Stimulated activated CD4-positive, alpha-beta T cell treated with anti-CD3 and anti-CD28 coated beads, Interleukin-1b, Interleukin-23, amount 100 ng/mL, for 24 hours (primary cell): ENCODE measurements around the gene CREB3L2.
"Not testable (repeated sequence)": the region's sequence is repeated elsewhere in the genome, so short reads cannot be mapped to it uniquely, and the experiment has no call there.

Source experiments
- DNase-seq, 4 experiments: peaks; one replicate each; pipeline ENCODE4 v3.0.0-alpha.2; 2020; ENCODE audit warnings: low read depth in 4 of 4, low spot score in 1 of 4

CREB3L2 gene

DNA sequence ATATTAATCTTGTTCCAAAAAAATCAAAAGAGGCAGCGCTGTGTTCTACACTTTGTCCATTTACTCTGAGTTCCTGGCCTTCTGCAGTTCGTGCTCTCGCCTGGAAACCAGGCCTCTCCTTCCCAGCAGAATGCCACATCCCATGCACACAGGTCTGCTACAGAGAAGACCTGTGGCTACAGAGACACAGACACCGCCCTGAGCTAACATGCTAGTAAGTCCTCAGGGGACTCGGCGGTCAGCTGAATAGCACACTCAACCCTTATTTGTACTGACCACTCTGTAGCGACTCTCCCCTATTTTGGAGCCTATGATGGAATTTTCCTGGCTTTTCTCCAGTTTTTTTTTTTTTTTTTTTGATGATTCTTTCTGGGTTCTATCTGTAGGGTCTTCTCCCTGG is 12.8 kb downstream of the CREB3L2 start:
- no peak for DNase-seq

DNA sequence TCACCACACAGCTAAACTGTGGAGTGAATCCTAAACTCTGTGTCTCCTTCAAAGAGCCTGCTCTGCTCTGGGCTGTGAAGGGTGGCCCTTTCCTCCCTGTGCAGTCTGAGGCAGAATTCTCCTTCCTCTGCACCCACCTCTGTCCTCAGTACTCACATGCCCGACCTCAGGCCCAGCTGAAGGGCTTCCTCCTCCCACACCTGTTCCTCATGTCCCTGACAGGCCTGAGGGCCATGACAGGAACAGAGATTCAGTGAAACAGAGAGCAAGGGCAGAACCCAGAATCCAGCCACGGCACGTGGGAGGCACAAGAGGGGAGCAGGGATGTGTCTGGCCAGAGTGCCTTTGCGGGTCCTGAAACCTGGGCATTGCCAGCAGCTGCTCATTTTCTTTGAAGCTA is 13.9 kb downstream of the CREB3L2 start:
- no peak for DNase-seq

- no peak for DNase-seq
These were observed 14.3 kb downstream of the CREB3L2 start for GRCh38 chr7:137987563-137987962.

DNA sequence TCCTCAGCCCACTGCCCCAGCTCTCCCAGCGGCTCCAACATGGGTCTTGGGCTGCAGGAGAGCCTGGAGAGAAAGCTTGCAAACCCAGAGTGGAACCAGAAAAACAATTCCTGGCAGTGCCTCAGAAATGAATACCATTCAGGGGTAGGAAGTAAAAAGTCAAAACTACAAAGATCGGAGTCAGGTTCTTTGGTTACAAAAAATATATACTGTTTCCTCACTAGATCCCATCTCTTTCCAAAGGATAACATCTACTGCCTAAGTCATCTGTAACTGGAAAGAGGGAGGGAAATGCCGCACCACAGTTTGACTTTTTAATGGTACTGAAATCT is 14.9 kb downstream of the CREB3L2 start:
- DNase-seq: no peak

DNA sequence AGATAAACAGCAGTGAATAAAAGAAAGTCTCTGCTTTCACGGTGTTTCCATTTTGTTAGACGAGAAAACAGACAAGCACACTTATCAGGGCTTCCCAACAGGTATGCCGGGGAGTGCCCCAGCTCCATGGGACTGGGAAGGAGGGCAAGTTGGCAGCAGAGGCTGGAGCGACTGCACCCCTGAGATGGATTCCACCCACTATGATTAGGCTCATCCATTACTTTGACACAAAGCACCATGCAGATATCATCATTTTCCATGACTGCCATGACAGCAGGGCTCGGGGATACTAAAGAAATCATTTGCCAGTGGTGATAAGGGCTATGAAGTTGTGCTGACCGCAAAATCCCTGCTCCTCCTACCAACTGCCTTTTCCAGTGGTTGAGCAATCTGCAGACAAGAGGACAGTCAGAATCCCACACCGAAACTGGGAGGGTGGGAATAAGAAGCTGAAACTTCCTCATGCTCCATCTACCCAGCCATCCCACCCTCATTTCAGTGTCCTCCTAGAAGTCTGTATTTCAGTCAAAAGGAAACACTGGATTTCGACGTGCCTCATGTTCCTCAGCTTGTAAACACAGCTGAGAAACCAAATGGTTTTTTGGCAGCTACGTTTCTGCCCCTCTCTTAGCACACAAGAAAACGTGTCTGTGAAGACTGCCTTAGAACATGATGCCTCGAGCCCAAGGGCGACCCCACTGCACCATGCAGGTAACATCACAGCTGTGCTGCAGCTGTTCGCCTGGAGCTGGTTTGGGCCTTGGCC is 15.5 kb downstream of the CREB3L2 start:
- no peak for DNase-seq

DNA sequence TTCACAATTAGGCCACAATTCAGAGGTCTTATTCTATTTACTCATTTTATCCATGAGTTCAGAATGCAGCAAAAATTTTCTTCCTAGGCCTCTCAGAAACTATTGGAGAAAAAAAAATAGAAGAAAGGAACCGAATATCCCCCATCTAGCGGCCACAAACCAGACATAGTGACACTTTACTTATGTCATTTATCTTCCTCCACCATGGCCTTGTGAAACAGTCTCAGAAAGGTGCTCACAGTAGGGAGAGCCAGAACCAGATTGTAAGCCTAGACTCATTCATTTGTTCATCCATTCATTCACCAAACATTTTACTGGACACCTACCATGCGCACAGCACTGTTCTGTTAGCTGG is 16.0 kb downstream of the CREB3L2 start:
- DNase-seq: no peak

- no peak for DNase-seq
These were observed 16.5 kb downstream of the CREB3L2 start for GRCh38 chr7:137985253-137985896.

DNA sequence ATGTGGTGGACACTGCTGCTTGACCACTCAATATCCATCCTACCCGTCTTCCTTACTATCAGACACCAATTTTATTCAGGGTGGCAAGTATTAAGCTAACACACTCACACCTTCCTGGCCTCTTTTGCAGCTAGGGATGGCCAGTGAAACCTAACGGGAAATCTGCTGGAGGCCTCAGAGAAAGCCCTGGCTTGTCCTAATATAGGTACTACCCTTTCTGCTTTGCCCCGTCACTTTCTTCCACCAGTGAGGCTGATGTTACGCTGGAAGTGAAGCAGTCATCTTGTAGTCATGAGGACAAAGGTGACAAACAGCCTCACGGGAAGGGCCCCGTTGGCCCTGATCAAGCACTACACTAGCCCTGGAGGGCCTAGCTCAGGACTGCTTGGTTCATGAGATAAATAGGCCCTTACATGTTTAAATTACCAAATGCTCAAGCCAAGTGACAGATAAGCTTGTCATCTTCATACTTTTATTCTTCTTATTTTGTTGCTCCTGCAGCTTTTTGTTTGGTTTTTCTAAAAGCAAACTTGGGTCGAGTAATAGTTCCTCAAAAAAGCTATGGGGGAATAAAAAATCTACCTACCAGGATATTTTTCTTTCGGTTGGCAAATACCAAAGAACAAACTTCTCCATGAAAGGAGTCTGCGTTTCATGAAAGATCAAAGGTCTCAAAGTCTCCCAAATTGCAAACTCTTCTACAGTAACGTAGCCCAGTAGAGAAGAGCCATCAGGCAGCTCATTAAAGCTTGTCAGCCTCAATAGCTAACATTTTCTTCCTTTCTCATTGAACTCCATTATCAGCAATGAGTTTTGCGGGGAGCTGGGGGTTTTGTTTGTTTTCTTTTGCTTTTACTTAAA is 17.5 kb downstream of the CREB3L2 start:
- no peak for DNase-seq

DNA sequence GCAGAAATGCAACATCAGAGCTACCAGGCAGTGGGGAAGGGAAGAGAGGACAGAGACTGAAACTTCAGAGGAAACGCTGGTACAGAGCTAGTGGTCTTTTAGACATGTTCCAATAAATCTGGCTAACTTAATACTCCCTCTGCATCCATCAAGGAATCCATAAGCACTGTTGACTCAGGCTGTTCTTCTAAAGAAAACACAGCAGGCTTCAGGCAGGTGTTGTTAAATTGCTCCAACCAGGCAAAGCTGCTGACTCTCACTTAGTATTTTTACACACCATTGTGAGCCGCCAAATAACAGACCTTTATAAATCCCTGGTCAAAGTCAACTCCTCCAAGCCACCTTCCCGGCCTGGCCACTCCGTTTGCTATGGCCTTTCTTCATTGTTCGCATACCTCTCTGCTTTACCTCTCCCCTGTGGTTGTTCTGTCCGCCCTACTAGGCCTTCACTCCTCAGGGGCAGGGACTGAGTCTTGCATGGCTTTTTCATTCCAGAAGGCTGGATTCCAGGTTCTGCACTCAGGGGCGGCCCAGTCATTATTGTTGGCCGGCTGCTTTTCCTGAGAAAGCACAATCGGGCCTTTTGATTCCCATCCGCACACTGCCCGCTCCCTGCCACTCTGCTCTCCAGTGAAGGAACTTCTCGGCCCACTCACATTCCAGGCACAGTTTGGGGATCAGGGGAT is 18.4 kb downstream of the CREB3L2 start:
- no peak for DNase-seq

DNA sequence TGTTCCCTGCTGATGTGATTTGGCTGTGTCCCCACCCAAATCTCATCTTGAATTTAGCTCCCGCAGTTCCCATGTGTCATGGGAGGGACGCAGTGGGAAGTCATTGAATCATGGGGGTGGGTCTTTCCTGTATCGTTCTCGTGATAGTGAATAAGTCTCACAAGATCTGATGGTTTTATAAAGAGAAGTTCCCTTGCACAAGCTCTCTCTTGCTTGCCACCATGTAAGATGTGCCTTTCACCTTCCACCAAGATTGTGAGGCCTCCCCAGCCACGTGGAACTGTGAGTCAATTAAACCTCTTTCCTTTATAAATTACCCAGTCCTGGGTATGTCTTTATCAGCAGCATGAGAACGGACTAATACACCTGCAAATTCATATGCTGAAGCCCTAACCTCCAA is 19.5 kb downstream of the CREB3L2 start:
- not testable (repeated sequence) for DNase-seq

- DNase-seq: no peak
These were observed 20.2 kb downstream of the CREB3L2 start for GRCh38 chr7:137981668-137982067.

- no peak for DNase-seq
These were observed 20.7 kb downstream of the CREB3L2 start for GRCh38 chr7:137981175-137981574.

- no peak for DNase-seq
These were observed 21.6 kb downstream of the CREB3L2 start for GRCh38 chr7:137980308-137980707.

GRCh38 chr7:137978464-137979237 is 23.2 kb downstream of the CREB3L2 start:
- no peak for DNase-seq

- no peak for DNase-seq
These were observed 24.7 kb downstream of the CREB3L2 start for GRCh38 chr7:137977173-137977572.

DNA sequence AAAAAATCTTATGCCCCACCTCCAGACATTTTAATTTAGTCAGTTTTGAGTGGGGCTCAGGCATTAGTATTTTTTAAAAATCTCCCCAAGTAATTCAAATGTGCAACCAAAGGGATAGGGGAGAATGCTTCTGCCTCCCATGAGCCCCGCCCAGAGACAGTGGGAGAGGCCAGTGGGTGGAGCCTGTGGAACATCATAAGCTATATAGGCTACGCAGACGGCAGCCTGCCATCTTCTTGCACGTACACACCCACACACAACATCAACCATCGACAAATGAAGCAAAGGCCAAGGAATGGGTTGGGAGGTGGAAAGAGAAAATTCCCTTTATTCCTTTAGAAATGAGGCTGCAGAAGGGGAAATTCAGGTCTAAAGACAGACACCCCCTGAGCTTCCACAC is 25.2 kb downstream of the CREB3L2 start:
- DNase-seq: no peak

- DNase-seq: no peak
These were observed 25.7 kb downstream of the CREB3L2 start for GRCh38 chr7:137976232-137976631.

GRCh38 chr7:137975768-137976167 is 26.1 kb downstream of the CREB3L2 start:
- DNase-seq: no peak

DNA sequence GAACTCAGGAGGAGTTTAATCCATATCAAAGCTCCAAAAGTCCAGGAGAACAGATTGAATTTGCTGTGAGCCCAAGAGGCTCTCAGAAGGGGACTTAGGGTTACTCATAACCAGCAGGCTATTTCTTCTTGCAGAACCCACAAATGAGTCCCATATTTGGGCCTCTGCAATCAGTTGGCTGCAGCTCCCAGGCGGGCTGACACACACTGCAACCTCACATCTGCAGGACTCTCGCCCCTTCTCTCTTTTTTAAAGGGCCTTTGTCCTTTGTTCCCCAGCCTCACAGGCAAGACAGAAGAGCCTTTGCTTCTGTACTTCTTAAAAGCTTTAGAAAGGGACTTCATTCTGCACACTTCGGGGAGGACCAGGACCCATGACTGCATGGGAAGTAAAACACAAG is 26.7 kb downstream of the CREB3L2 start:
- no peak for DNase-seq

DNA sequence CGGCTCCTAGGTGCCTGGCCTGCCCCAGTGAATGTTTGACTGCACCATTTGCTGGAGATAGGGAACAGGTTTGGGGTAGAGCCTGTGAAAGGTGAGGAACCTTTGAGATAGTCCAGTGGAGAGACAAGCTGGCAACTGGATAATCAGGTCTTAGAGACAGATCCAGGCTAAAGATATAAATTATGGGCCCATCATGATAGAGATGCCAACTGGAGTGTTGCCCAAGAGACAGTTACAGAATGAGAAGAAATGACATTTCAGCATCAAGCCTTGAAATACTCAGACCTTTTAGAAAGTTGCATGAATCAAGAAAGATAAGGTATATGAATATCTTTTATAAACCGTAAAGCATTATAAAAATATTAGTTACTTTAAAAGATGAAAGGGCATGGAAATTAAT is 27.1 kb downstream of the CREB3L2 start:
- no peak for DNase-seq
